ENCODE measurements around the gene MUC5AC.

Gene MUC5AC

GRCh38 chr11:1194231-1194976, 36.7 kb downstream of the MUC5AC start:
- DNase-seq (ENCODE audit: low spot score): peak; percentile 10
- TF ChIP-seq, protein P1, sequence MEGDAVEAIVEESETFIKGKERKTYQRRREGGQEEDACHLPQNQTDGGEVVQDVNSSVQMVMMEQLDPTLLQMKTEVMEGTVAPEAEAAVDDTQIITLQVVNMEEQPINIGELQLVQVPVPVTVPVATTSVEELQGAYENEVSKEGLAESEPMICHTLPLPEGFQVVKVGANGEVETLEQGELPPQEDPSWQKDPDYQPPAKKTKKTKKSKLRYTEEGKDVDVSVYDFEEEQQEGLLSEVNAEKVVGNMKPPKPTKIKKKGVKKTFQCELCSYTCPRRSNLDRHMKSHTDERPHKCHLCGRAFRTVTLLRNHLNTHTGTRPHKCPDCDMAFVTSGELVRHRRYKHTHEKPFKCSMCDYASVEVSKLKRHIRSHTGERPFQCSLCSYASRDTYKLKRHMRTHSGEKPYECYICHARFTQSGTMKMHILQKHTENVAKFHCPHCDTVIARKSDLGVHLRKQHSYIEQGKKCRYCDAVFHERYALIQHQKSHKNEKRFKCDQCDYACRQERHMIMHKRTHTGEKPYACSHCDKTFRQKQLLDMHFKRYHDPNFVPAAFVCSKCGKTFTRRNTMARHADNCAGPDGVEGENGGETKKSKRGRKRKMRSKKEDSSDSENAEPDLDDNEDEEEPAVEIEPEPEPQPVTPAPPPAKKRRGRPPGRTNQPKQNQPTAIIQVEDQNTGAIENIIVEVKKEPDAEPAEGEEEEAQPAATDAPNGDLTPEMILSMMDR (IDR thresholded peaks at IDR 0.05; ENCODE audit: extremely low read depth, missing control alignments): no peak

DNA sequence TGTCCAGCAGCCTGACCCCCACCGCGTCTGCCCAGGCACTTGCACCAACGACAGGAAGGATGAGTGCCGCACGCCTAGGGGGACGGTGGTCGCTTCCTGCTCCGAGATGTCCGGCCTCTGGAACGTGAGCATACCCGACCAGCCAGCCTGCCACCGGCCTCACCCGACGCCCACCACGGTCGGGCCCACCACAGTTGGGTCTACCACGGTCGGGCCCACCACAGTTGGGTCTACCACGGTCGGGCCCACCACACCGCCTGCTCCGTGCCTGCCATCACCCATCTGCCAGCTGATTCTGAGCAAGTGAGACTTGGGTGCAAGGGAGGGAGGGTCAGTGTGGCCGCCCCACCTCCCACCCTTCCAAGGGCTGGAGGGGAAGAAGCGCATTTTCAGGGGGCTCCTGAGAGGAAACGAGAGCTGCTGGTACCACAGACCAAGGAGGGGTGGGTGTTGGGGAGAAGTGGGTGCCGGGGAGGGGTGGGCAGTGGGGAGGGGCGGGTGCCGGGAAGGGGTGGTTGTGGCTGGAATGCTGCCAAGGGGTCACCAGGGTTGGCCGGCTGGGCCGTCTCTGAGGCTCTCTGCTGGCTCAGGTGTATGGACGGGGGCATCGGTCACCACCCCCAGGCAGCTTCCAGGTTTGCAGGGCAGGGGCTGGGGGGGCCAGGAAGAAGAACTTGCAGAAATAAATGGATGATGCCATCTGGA, 37.4 kb downstream of the MUC5AC start:
- TF ChIP-seq, protein P1 (IDR thresholded peaks at IDR 0.05; ENCODE audit: extremely low read depth, missing control alignments): no peak
- DNase-seq (ENCODE audit: low spot score): peak; percentile 9

GRCh38 chr11:1195682-1196515, 38.1 kb downstream of the MUC5AC start:
- peak; percentile 19 for DNase-seq (ENCODE audit: low spot score)

DNA sequence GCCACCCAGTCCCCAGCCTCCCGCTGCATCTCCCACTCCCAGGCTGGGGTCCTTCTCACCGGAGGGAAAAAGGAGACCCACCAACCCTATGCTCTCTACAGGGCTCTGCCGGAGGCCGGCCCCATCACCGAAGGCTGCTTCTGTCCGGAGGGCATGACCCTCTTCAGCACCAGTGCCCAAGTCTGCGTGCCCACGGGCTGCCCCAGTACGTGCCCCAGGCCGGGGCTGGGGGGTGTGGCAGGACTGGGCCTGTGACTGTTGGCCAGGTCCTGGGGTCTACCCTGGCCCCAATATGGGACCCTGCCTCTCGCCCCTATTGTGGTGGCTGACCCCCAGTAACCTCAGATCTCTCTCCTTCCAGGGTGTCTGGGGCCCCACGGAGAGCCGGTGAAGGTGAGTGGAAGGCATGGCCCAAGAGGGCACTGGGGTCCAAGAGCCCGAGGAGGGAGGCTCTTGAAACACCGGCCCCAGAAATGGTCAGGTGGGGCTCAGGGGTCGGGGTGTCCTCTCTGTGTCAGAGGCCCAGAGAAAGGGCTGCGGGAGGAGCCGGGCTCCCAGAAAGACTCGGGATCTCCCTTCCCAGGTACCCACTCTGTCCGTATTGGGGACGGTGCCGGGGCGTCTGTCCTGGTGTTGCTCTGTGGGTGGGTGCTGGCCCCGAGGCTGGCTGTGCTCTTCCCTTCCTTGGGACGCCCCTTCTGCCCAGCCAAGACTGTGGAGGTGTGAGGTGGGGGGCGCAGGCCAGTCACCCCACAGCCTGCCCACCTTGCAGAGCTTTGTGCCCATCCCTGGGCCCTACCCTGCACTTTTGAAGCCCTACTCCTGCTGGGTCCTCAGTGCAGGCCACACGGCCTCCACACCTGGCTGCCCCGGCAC, 39.0 kb downstream of the MUC5AC start:
- TF ChIP-seq, protein P1 (IDR thresholded peaks at IDR 0.05; ENCODE audit: extremely low read depth, missing control alignments): no peak

More at GRCh38 chr11:1195682-1196515, 38.1 kb downstream of the MUC5AC start:
- TF ChIP-seq, protein P1 (IDR thresholded peaks at IDR 0.05; ENCODE audit: extremely low read depth, missing control alignments): no peak

DNA sequence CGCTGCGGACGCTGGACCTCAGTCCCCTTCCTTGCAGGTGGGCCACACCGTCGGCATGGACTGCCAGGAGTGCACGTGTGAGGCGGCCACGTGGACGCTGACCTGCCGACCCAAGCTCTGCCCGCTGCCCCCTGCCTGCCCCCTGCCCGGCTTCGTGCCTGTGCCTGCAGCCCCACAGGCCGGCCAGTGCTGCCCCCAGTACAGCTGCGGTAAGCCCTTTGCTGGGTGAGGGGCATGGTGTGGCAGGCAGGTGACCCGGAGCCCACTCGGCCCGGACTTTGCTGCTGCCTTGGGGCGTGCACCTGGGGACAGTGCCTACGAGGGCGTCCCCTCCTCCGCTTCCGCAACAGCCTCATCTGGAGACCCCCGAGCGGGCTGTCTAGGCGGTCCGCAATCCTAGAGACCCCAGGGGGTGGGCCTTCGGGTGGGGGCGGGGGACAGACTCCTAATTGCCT, 39.7 kb downstream of the MUC5AC start:
- TF ChIP-seq, protein P1 (IDR thresholded peaks at IDR 0.05; ENCODE audit: extremely low read depth, missing control alignments): no peak

More for the DNA sequence above, 39.0 kb downstream of the MUC5AC start:
- DNase-seq (ENCODE audit: low spot score): peak; percentile 19

GRCh38 chr11:1197886-1198560, 40.3 kb downstream of the MUC5AC start:
- TF ChIP-seq, protein P1 (IDR thresholded peaks at IDR 0.05; ENCODE audit: extremely low read depth, missing control alignments): no peak
- peak; percentile 18 for DNase-seq (ENCODE audit: low spot score)

More for the DNA sequence above, 39.7 kb downstream of the MUC5AC start:
- DNase-seq (ENCODE audit: low spot score): peak; percentile 17
